NCI-H82 treated with DMSO at 0.1 percent for 48 hours (cell line): ENCODE measurements around the gene IRX2.

Experiments used
- DNase-seq: peaks from one replicate; lab custom pipeline; 2025; ENCODE audit not compliant: unreplicated experiment; lab: John Stamatoyannopoulos, UW

The IRX2 gene

DNA sequence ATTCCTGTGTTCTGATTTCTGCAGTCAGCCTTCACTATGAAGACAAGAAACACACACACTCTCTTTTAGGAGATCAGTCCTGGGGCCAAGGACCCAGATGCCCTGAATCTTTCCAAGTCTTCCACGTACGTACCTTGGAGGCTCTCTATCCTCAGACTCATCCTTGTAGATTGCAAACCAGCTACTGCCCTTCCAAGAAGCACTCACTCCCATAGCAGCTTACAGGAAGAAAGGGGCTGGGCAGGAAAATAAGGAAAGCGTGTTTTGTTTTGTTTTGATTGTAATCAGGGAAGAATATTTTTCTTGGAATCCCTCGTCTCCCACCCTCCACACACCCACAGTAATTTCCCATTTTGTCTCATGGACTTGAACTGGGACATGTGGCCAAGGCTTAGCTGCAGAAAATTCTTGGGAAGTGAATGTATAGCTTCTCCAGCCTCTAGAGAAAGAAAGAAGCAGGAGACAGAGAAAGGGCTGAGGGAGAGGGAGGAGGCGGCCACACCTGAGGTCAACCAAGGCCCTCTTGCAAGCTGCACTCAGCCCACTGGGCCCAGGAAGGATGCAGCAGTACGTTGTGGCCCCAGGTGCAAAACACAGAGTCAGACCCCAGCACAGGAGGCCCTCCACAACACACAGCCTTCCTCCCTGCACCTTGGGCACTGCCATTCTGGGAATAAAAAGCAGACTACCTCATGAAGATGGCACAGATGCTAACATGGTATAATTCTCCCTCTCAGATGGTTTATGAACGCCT, 29.9 kb downstream of the IRX2 start:
- DNase-seq = no peak

GRCh38 chr5:2719332-2719731, 32.1 kb downstream of the IRX2 start:
- DNase-seq = no peak

GRCh38 chr5:2718115-2718514, 33.4 kb downstream of the IRX2 start:
- DNase-seq = no peak

DNA sequence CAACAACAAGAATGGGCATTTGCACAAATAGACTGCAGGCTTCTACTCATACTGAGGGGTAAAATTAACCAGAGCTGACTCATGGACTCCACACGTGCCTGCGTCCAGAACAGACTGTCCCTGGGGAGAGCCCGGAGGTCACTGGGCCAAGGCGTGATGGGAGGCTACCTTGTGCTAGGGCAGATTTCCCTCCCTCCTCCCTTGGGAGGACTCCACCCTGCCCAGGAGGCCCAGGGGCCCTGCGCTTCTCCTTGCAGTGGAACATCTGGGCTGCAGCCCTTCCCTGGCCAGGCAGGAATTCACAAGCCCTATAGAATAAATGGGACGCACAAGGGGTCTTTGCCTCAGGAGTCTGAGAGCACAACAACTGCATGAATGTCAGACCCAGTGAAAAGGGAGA, 35.6 kb downstream of the IRX2 start:
- no peak for DNase-seq

GRCh38 chr5:2714805-2715204, 36.7 kb downstream of the IRX2 start:
- no peak for DNase-seq

GRCh38 chr5:2714026-2714425, 37.5 kb downstream of the IRX2 start:
- no peak for DNase-seq

GRCh38 chr5:2711446-2712425, 39.7 kb downstream of the IRX2 start:
- DNase-seq = no peak

DNA sequence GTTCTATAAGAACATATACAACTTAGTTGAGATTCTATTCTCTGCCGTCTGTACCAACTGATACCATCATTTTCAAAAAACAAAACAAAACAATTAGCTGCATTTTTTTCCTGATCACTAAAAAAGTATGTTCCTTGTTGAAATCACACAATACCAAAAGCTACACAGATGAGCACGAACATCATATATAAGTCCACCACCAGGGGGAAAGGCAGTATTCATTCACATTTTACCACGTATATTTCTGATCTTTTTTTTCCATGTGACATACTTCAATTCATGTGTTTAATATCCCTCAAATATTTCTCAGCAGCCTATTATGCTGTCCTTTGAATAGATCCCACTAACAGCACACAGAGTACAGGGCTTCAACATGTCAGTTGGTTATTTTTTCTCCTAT, 40.6 kb downstream of the IRX2 start:
- no peak for DNase-seq

- DNase-seq = no peak
These were observed 41.3 kb downstream of the IRX2 start for GRCh38 chr5:2709976-2710689.

DNA sequence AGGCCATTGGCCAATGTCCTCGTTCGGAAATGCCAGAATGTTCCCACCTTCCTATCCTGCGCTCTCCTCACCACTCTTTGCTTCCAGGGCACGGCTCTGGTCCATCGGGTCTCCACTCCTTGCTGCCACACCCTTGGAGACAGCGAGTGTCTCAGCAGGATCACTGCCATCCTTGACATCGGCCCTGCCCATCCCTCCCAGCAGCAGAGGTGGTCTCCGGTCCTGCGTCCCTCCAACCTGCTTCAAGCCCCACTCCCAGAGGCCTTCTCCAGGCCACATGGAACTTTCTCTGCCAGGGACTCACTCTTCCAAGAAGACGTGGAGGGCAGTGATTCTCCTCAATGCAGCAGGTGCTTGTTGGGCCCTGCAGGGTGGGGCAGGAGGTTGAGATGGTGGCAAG, 42.7 kb downstream of the IRX2 start:
- DNase-seq = no peak

GRCh38 chr5:2708132-2708531, 43.3 kb downstream of the IRX2 start:
- no peak for DNase-seq

DNA sequence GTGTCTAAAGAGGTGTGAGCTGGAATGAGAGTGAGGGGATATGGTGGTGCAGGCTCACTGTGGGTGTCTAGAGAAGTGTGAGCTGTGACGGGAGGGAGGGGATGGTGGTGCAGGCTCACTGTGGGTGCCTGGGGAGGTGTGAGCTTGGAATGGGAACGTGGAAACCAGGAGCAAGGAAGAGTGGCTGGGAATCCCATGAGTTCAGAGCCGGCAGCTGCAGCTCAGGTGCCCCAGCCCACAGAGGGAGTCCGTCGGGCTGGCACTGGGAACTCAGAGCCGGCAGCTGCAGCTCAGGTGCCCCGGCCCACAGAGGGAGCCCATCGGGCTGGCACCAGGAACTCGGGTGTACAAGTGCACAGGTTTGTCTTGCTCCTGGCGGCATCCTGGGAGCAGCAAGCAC, 45.6 kb downstream of the IRX2 start:
- DNase-seq = no peak

DNA sequence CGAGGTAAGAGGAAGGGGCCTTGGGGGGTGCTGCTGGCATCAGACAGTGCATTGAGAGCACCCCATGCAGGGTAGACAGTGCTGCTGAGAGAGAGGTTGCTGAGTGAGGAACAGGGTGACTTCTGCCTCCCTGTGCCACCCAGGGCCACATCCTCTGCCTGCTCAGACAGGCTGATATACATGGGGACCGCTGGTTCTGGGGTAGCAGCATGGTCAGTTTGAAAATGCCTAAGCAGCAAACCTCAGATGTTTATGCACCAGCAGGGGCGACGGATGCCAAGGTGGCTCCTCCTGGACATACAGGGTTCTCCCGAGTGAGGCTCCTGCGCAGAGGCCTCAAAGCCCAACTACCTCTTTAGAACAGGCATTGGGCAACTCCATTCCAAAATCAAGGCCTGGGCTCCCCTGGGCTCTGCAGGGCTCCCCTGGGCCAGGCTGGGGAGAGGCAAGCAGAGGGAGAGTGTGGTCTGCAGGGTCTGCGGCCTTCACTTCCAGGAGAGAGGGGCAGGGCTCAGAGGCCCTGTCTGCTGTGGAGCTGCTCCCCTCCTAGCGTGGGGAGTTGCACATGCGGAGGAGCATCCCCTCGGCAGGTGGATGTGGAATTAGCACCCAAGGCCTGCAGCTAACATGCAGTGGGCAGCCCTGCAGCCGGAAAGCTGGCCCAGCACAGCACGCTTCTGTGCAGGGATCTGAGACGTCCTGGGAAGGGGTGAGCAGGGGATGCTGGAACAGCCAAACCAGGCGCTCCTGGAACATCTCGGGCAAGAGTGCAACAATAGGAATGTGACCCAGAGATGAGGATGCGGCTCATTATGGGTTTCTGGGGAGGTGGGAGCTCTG, 46.5 kb downstream of the IRX2 start:
- no peak for DNase-seq

DNA sequence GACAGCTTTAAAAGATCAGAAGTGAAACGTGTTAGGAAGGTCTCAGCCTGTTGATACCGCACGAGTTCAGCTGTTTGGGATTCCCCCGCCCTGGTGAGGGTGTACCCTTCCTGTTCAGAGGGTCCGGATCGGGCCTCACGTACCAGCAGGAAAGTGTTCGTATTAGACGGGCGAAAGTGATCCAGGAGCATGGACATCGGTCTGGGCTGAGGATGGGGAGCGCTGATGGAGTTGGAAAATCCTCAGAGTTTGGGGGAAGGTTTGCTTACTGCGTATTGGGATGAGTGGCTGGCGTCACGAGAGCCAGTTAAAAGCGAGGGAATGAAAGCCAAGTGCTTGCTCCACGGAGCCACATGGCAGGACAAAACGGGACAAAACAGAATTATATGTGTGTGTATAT, 47.4 kb downstream of the IRX2 start:
- no peak for DNase-seq

DNA sequence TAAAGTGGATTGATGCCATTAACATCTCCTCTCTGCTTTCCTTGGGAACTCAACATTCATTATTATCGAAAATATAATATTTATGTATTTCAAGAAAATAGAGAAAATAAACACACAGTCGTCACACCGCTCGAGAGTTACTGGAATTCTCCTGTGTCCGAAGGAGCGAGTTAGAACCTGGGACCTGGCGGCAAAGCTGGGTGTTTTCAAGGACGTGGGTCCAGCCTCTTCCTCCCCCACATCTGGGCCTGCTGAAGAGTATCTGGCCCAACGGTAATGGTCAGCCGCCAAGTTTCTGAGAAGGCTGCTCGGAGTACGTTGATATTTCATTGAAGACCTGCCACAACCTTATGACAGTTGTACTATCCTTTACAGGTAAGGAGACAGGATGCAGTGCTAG, 47.9 kb downstream of the IRX2 start:
- DNase-seq = no peak

DNA sequence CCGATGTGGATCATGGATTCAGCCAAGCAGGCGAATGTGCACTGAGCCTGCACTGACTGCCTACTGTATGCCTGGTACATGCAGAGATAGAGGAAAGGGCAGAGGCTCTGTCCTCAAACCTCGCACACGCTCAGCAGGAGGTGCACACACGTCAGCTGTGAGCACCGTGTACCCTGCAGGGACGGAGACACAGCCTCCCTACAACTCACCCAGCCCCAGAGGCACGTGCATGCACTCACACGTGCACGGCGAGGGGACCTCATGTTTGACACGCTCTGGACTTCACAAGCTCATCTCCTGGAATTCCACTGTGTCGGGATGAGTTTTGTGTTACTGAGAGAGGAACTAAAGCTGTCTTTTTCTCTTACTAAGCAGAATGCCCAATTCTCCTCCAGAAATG, 48.4 kb downstream of the IRX2 start:
- no peak for DNase-seq

GRCh38 chr5:2702096-2702879, 49.2 kb downstream of the IRX2 start:
- DNase-seq = no peak

DNA sequence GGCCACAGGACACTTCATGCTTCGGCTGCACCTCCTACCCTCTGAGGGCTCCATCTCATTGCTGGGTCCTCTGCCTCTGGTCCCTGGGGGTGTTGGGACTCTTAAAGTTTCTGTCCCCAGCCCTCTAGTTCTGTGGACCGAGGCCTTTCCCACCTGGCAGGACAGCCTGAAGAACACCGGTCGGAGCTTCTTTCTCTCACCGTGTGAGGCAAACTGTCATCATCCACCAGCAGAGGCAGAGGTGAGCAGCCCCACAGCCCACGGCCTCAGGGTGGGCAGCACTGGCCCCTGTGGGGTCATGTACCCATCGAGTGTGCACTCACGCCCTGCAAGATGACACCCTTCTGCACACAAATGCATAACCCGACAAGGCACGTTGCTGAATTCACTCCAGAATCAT, 49.9 kb downstream of the IRX2 start:
- DNase-seq = no peak

DNA sequence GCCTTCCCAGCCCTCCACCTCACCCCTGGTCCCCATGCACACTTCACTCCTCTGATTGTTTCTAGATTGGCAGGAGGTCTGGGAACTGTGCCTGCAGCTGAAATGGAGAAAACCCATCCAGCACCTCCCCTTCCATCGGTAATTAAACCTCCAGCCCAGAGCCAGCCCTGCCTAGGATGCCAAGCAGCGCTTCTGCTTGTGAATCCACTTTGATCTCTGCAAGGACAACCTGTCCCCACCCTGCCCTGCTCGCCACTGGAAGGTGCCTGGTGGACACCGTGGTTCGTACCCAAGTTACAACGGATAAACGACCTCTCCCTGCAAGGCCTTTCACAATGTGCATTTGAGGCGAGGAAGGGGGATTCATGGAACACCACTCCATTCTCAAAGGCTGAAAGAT, 50.6 kb downstream of the IRX2 start:
- DNase-seq = no peak

- no peak for DNase-seq
These were observed 51.8 kb downstream of the IRX2 start for GRCh38 chr5:2699686-2700085.
